ENCODE measurements around the gene MEF2D.

MEF2D gene

GRCh38 chr1:156523801-156524480 is 23.4 kb upstream of the MEF2D start:
- no peak for DNase-seq

GRCh38 chr1:156522443-156522970 is 21.9 kb upstream of the MEF2D start:
- DNase-seq = no peak

- DNase-seq = no peak
These were observed 17.2 kb upstream of the MEF2D start for GRCh38 chr1:156517748-156518147.

GRCh38 chr1:156516821-156517220 is 16.2 kb upstream of the MEF2D start:
- no peak for DNase-seq

- DNase-seq = no peak
These were observed 15.4 kb upstream of the MEF2D start for GRCh38 chr1:156515956-156516355.

GRCh38 chr1:156513185-156513584 is 12.6 kb upstream of the MEF2D start:
- no peak for DNase-seq

- no peak for DNase-seq
These were observed 11.1 kb upstream of the MEF2D start for GRCh38 chr1:156511644-156512043.

- peak; percentile 84 for DNase-seq
These were observed 10.1 kb upstream of the MEF2D start for GRCh38 chr1:156510709-156511108.

GRCh38 chr1:156509424-156510034 is 9.0 kb upstream of the MEF2D start:
- DNase-seq = no peak

GRCh38 chr1:156508955-156509234 is 8.3 kb upstream of the MEF2D start:
- no peak for DNase-seq

GRCh38 chr1:156508205-156508954 is 7.8 kb upstream of the MEF2D start:
- DNase-seq = no peak

GRCh38 chr1:156506450-156506849 is 5.9 kb upstream of the MEF2D start:
- DNase-seq = no peak

GRCh38 chr1:156505679-156506298 is 5.2 kb upstream of the MEF2D start:
- no peak for DNase-seq

- DNase-seq = peak; percentile 100
These were observed 4.5 kb upstream of the MEF2D start for GRCh38 chr1:156504821-156505678.

- DNase-seq = no peak
These were observed 3.9 kb upstream of the MEF2D start for GRCh38 chr1:156504438-156504813.

- DNase-seq = no peak
These were observed 3.3 kb upstream of the MEF2D start for GRCh38 chr1:156503698-156504437.

GRCh38 chr1:156502894-156503697 is 2.5 kb upstream of the MEF2D start:
- peak; percentile 94 for DNase-seq

- DNase-seq = no peak
These were observed 1.9 kb upstream of the MEF2D start for GRCh38 chr1:156502391-156502893.

GRCh38 chr1:156500793-156501506 is 375 bp upstream of the MEF2D start:
- peak; percentile 97 for DNase-seq

Measured in fibroblast of upper back skin (primary cell).